HCT116 (cell line): ENCODE results near the gene RAPGEFL1. TPM values are rescaled to one million over a fixed set of nuclear protein-coding genes. Genes with fewer than 3 reads are reported as not detected.

ENCODE experiments used
- ATAC-seq: fragments of 200-7000 bp; cut with Tn5 transposase; 2 replicates; pipeline ENCODE4 v1.9.1; 2020; ENCODE audit warnings: mild to moderate bottlenecking, moderate library complexity
- BruUV-seq: library from RNA; stranded (reverse); fragments of 400-500 nt; replicated peaks from 2 replicates; lab custom pipeline; 2021; lab: Mats Ljungman, UMichigan
- CTCF ChIA-PET: fragments of 300-600 bp; sonication (Branson Sonifier 250); formaldehyde crosslinking; loops from one replicate; lab custom pipeline; 2021; ENCODE audit warnings: antibody characterized with exemption; lab: Charles Lee
- POLR2A ChIA-PET: fragments of 300-600, 350-600 bp; sonication (Branson Sonifier 250); formaldehyde crosslinking; loops from one replicate; lab custom pipeline; 2021; ENCODE audit warnings: antibody characterized with exemption; lab: Charles Lee
- RAD21 ChIA-PET, 2 experiments: fragments of 300-600 bp; sonication (Branson Sonifier 250); formaldehyde crosslinking; loops; one replicate each; lab custom pipeline; 2023; ENCODE audit warnings: low total read pairs in 2 of 2; ENCODE audit not compliant: uncharacterized antibody in 2 of 2, unreplicated experiment in 2 of 2, low non-redundant PET in 1 of 2; lab: Charles Lee
- DNase-seq: peaks from one replicate; pipeline ENCODE4 v3.0.0-alpha.2; 2010; ENCODE audit warnings: low read depth, low spot score
- H2AFZ ChIP-seq: fragments of 200-600 bp; shearing (Covaris generic), sonication (generic); 2 replicates; pipeline ENCODE4 v1.6.1; 2017; ENCODE audit warnings: low read depth, mixed run types, mixed read lengths, antibody characterized with exemption, low read length; ENCODE audit not compliant: poor library complexity, severe bottlenecking
- H3K27ac ChIP-seq: 2 replicates; pipeline ENCODE4 v1.5.1; 2012; ENCODE audit warnings: low read depth, low read length
- H3K27me3 ChIP-seq: fragments of 200-600 bp; sonication (generic); 2 replicates; pipeline ENCODE4 v1.6.1; 2016; ENCODE audit warnings: mixed run types, low read length, mixed read lengths; ENCODE audit not compliant: insufficient read depth
- H3K36me3 ChIP-seq, 2 experiments: fragments of 200-500 bp in 1 of 2; fragments of 200-600 bp in 1 of 2; sonication (Bioruptor generic) in 1 of 2; sonication (generic) in 1 of 2; 2 replicates each; pipeline versions ENCODE4 v1.5.1 to v1.6.1; 2014 to 2016; ENCODE audit warnings: low read length in 2 of 2, inconsistent platforms in 1 of 2, mixed read lengths in 1 of 2, mixed run types in 1 of 2; ENCODE audit not compliant: insufficient read depth in 2 of 2, control insufficient read depth in 1 of 2
- H3K4me1 ChIP-seq, 2 experiments: fragments of 200-600 bp in 1 of 2; sonication (generic) in 1 of 2; 2 replicates each; pipeline versions ENCODE4 v1.5.1 to v1.6.1; 2012 to 2017; ENCODE audit warnings: low read length in 2 of 2, inconsistent platforms in 1 of 2, mild to moderate bottlenecking in 1 of 2, mixed read lengths in 1 of 2, mixed run types in 1 of 2, moderate library complexity in 1 of 2; ENCODE audit not compliant: insufficient read depth in 2 of 2, control insufficient read depth in 1 of 2
- H3K4me2 ChIP-seq: fragments of 200-600 bp; sonication (generic); 2 replicates; pipeline ENCODE4 v1.6.1; 2017; ENCODE audit warnings: mixed run types, low read length, mixed read lengths
- H3K4me3 ChIP-seq, 2 experiments: fragments of 200-600 bp in 1 of 2; sonication (generic) in 1 of 2; replicated peaks in 1 of 2; 2 replicates each; pipeline ENCODE4 v1.5.1; 2011 to 2016; ENCODE audit warnings: low read length in 2 of 2, control low read depth in 1 of 2, low read depth in 1 of 2, mild to moderate bottlenecking in 1 of 2, mixed read lengths in 1 of 2, mixed run types in 1 of 2
- H3K79me2 ChIP-seq: fragments of 200-600 bp; sonication (generic); 2 replicates; pipeline ENCODE4 v1.6.1; 2017; ENCODE audit warnings: mild to moderate bottlenecking, mixed run types, low read length, moderate library complexity, mixed read lengths; ENCODE audit not compliant: insufficient read depth
- H3K9ac ChIP-seq: fragments of 200-600 bp; sonication (generic); 2 replicates; pipeline ENCODE4 v1.6.1; 2016; ENCODE audit warnings: low read length, mixed read lengths
- H3K9me2 ChIP-seq: fragments of 200-600 bp; sonication (generic), shearing (Covaris generic); 2 replicates; pipeline ENCODE4 v1.6.1; 2017; ENCODE audit warnings: mixed run types, mild to moderate bottlenecking, moderate library complexity; ENCODE audit not compliant: insufficient read depth
- H3K9me3 ChIP-seq, 2 experiments: fragments of 200-500 bp in 1 of 2; fragments of 200-600 bp in 1 of 2; sonication (Bioruptor generic) in 1 of 2; sonication (generic) in 1 of 2; 2 replicates each; pipeline ENCODE4 v1.6.1; 2014 to 2017; ENCODE audit warnings: low read length in 2 of 2, mixed read lengths in 2 of 2, inconsistent platforms in 1 of 2, low read depth in 1 of 2, mild to moderate bottlenecking in 1 of 2, mixed run types in 1 of 2, moderate library complexity in 1 of 2; ENCODE audit not compliant: control insufficient read depth in 1 of 2, insufficient read depth in 1 of 2
- H4K20me1 ChIP-seq: fragments of 200-600 bp; sonication (generic), shearing (Covaris generic); 2 replicates; pipeline ENCODE4 v1.6.1; 2017; ENCODE audit warnings: mixed run types, mild to moderate bottlenecking, moderate library complexity; ENCODE audit not compliant: insufficient read depth
- EGR1 ChIP-seq: IDR thresholded peaks from 2 replicates; pipeline ENCODE4 v1.6.1; 2012; ENCODE audit warnings: low read depth
- EZH2phosphoT487 ChIP-seq: fragments of 200-600 bp; IDR thresholded peaks from 2 replicates; pipeline ENCODE4 v1.6.1; 2018; ENCODE audit warnings: antibody characterized with exemption, borderline replicate concordance
- FOSL1 ChIP-seq: IDR thresholded peaks from 2 replicates; pipeline ENCODE4 v1.6.1; 2012; ENCODE audit warnings: low read depth
- RAD21 ChIP-seq: IDR thresholded peaks from 2 replicates; pipeline ENCODE4 v1.6.1; 2012; ENCODE audit warnings: low read depth, mild to moderate bottlenecking
- SP1 ChIP-seq: IDR thresholded peaks from 2 replicates; pipeline ENCODE4 v1.6.1; 2012; ENCODE audit warnings: low read depth
- TCF7L2 ChIP-seq: IDR thresholded peaks from 2 replicates; pipeline ENCODE4 v1.7.0; 2011; ENCODE audit warnings: borderline replicate concordance, inconsistent platforms; ENCODE audit not compliant: insufficient read depth, insufficient read length; ENCODE audit errors: extremely low read depth
- ZNF274 ChIP-seq: fragments of 200-500 bp; sonication (Bioruptor generic); IDR thresholded peaks from 2 replicates; pipeline ENCODE4 v1.6.1; 2014; ENCODE audit warnings: mild to moderate bottlenecking, low read depth, low read length, inconsistent platforms
- intact Hi-C: fragments of 100-400 bp; cut with micrococcal nuclease; formaldehyde crosslinking; loops from 2 replicates; pipeline ENCODE4 v1.10.0; 2022
- total RNA-seq: library from RNA; stranded (reverse); gene quantifications from one replicate; pipeline ENCODE4 v1.2.1, GENCODE V29; 2021; ENCODE audit not compliant: unreplicated experiment
- TF ChIP-seq, protein P1 (sequence below), 3 experiments: fragments of 200-600 bp in 1 of 3; sonication (generic) in 1 of 3; IDR thresholded peaks in 2 of 3; conservative IDR thresholded peaks in 1 of 3; 2 replicates each; pipeline ENCODE4 v1.5.1; 2012 to 2017; ENCODE audit warnings: low read depth in 2 of 3, low read length in 2 of 3, antibody characterized with exemption in 1 of 3, borderline replicate concordance in 1 of 3, control low read depth in 1 of 3, mild to moderate bottlenecking in 1 of 3, mixed read lengths in 1 of 3, mixed run types in 1 of 3, moderate library complexity in 1 of 3; ENCODE audit not compliant: insufficient read depth in 1 of 3
- TF ChIP-seq, protein P2 (sequence below): IDR thresholded peaks from 2 replicates; pipeline ENCODE4 v1.6.1; 2012
- TF ChIP-seq, protein P3 (sequence below): IDR thresholded peaks from 2 replicates; pipeline ENCODE4 v1.6.1; 2012

Gene RAPGEFL1
- total RNA-seq, 1 experiment from 2014 or later: 9.7 TPM

DNA sequence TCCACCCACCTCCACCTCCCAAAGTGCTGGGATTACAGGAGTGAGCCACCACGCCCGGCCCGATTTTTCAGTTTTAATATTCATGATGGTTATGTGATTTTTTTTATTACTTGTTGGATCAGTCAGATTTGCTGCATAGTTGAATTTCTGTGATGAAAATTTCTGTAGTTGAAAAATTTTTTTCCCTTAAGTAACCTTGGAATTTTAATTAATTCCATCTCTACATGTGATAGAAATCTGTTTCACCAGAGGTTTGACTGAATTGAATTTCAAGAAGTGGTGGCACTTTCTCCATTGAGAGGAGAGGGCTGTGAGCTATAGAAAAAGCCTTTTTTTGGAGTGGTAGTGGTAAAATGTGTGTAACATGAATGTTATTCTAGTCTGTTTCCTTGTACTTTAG is 66.5 kb downstream of the RAPGEFL1 start:
- Histone ChIP-seq H3K79me2 (peaks cover 74% of the 10 kb centered on the region), H3K4me3 (no peak overlapping the region), H3K9me2 (no peaks in the 10 kb centered on the region), H3K4me2 (no peak overlapping the region), H3K9me3 (no peaks in the 10 kb centered on the region), H4K20me1 (peaks cover 3% of the 10 kb centered on the region; the same call in 1 of the 2 replicates), H3K9ac (no peak overlapping the region), H3K4me1 (peaks cover 0 to 4% of the 10 kb centered on the region in 2 experiments; a peak in 1 of 4 replicates), H3K27ac (no peak overlapping the region), H2AFZ (no peak overlapping the region), H3K27me3 (no peaks in the 10 kb centered on the region), H3K36me3 (no peaks in the 10 kb centered on the region)
- no TSS peak for BruUV-seq
- no peak for DNase-seq
- ATAC-seq: no peak
- ChIA-PET RAD21 (no interaction called here), CTCF (no interaction called here), POLR2A (no interaction called here)
- intact Hi-C loops: no loop called here
- TF ChIP-seq, protein P1, sequence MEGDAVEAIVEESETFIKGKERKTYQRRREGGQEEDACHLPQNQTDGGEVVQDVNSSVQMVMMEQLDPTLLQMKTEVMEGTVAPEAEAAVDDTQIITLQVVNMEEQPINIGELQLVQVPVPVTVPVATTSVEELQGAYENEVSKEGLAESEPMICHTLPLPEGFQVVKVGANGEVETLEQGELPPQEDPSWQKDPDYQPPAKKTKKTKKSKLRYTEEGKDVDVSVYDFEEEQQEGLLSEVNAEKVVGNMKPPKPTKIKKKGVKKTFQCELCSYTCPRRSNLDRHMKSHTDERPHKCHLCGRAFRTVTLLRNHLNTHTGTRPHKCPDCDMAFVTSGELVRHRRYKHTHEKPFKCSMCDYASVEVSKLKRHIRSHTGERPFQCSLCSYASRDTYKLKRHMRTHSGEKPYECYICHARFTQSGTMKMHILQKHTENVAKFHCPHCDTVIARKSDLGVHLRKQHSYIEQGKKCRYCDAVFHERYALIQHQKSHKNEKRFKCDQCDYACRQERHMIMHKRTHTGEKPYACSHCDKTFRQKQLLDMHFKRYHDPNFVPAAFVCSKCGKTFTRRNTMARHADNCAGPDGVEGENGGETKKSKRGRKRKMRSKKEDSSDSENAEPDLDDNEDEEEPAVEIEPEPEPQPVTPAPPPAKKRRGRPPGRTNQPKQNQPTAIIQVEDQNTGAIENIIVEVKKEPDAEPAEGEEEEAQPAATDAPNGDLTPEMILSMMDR (IDR thresholded peaks at IDR 0.05 in 2 of 3, conservative IDR thresholded peaks at IDR 0.05 in 1 of 3; ENCODE audit: borderline replicate concordance in 1 of 3, insufficient read depth in 1 of 3, low read depth in 2 of 3, low read length in 2 of 3): no peak
- TF ChIP-seq RAD21: no peak
- TF ChIP-seq, protein P2, sequence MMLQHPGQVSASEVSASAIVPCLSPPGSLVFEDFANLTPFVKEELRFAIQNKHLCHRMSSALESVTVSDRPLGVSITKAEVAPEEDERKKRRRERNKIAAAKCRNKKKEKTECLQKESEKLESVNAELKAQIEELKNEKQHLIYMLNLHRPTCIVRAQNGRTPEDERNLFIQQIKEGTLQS: no peak
- no peak for TF ChIP-seq EGR1
- no peak for TF ChIP-seq FOSL1
- TF ChIP-seq ZNF274: no peak
- no peak for TF ChIP-seq EZH2phosphoT487

DNA sequence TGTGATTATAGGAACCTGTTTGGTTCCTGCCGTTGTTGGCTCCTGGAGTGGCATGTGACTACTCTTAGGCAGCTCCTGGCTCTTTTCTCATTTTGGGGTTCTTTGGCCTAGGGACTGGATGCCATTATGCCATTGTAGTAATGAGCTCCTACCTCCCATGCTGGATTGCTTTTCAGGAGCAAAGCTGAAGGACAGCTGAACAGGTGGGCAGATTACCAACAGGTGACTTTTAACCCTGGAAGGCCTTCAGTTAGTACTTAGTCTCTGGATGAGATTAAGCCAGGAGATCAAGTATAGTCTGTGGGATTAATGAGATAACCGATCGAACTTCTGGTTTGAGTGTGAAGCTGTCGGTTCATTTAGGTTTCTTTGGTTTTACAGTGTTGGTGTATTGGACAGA is 67.0 kb downstream of the RAPGEFL1 start:
- RAD21 ChIA-PET: no interaction called here
- TF ChIP-seq SP1 (no peak), EGR1 (no peak), TCF7L2 (no peak)
- TF ChIP-seq, protein P3, sequence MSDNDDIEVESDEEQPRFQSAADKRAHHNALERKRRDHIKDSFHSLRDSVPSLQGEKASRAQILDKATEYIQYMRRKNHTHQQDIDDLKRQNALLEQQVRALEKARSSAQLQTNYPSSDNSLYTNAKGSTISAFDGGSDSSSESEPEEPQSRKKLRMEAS: no peak

More for the DNA sequence above, 67.0 kb downstream of the RAPGEFL1 start:
- no peak overlapping the region for H2AFZ ChIP-seq
- no peak overlapping the region for H3K27ac ChIP-seq
- no peak overlapping the region for H3K9ac ChIP-seq
- H3K4me2 ChIP-seq: no peak overlapping the region
- peaks cover 79% of the 10 kb centered on the region for H3K79me2 ChIP-seq
- H3K36me3 ChIP-seq: no peaks in the 10 kb centered on the region
- H3K9me3 ChIP-seq: no peaks in the 10 kb centered on the region
- ATAC-seq (no peak), DNase-seq (no peak)
- no peaks in the 10 kb centered on the region for H3K9me2 ChIP-seq
- H4K20me1 ChIP-seq: peaks cover 3% of the 10 kb centered on the region; the same call in 1 of the 2 replicates
- H3K4me3 ChIP-seq: no peak overlapping the region
- no TSS peak for BruUV-seq
- ChIA-PET POLR2A (no interaction called here), CTCF (no interaction called here)
- intact Hi-C loops: no loop called here
- H3K27me3 ChIP-seq: no peaks in the 10 kb centered on the region
- H3K4me1 ChIP-seq: peaks cover 0 to 4% of the 10 kb centered on the region in 2 experiments; a peak in 1 of 4 replicates
